ENCODE results near the gene EPHA5. TPM values are rescaled to one million over a fixed set of nuclear protein-coding genes. Genes with fewer than 3 reads are reported as not detected.

The EPHA5 gene
- total RNA-seq, 4 donors from 2014 or later = 0.23 to 0.58 (median 0.37) TPM

GRCh38 chr4:65498606-65499005, 171.7 kb downstream of the EPHA5 start:
- H3K9me3 ChIP-seq = no peaks in the 10 kb centered on the region
- intact Hi-C loops (cut with DNase I) = no loop called here
- 77% methylated on average over 2 of the region's 2 CpGs for WGBS
- no peak overlapping the region for H3K27ac ChIP-seq (replicated peaks in 1 of 4)
- no peaks in the 10 kb centered on the region for H3K27me3 ChIP-seq
- TF ChIP-seq POLR2A (IDR thresholded peaks at IDR 0.05; ENCODE audit: low read depth) = no peak
- no peak for TF ChIP-seq EP300 (IDR thresholded peaks at IDR 0.05)
- TF ChIP-seq, protein P1, sequence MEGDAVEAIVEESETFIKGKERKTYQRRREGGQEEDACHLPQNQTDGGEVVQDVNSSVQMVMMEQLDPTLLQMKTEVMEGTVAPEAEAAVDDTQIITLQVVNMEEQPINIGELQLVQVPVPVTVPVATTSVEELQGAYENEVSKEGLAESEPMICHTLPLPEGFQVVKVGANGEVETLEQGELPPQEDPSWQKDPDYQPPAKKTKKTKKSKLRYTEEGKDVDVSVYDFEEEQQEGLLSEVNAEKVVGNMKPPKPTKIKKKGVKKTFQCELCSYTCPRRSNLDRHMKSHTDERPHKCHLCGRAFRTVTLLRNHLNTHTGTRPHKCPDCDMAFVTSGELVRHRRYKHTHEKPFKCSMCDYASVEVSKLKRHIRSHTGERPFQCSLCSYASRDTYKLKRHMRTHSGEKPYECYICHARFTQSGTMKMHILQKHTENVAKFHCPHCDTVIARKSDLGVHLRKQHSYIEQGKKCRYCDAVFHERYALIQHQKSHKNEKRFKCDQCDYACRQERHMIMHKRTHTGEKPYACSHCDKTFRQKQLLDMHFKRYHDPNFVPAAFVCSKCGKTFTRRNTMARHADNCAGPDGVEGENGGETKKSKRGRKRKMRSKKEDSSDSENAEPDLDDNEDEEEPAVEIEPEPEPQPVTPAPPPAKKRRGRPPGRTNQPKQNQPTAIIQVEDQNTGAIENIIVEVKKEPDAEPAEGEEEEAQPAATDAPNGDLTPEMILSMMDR (IDR thresholded peaks at IDR 0.05) = no peak
- no peak for TF ChIP-seq POLR2AphosphoS5 (IDR thresholded peaks at IDR 0.05)
- DNase-seq (ENCODE audit: extremely low spot score) = no peak
- H3K4me3 ChIP-seq = no peak overlapping the region
- H3K4me1 ChIP-seq = no peaks in the 10 kb centered on the region
- no peaks in the 10 kb centered on the region for H3K36me3 ChIP-seq

- TF ChIP-seq EP300 (IDR thresholded peaks at IDR 0.05) (no peak), POLR2AphosphoS5 (IDR thresholded peaks at IDR 0.05) (no peak), POLR2A (IDR thresholded peaks at IDR 0.05; ENCODE audit: low read depth) (no peak)
- TF ChIP-seq, protein P1 (IDR thresholded peaks at IDR 0.05) = no peak
- no peak overlapping the region for H3K4me3 ChIP-seq
- no peak overlapping the region for H3K27ac ChIP-seq (replicated peaks in 1 of 4)
- 90% methylated on average over 1 of the region's 1 CpG for WGBS
- H3K9me3 ChIP-seq = no peaks in the 10 kb centered on the region
- DNase-seq (ENCODE audit: extremely low spot score) = no peak
- intact Hi-C loops (cut with DNase I) = no loop called here
- H3K4me1 ChIP-seq = no peaks in the 10 kb centered on the region
- no peaks in the 10 kb centered on the region for H3K27me3 ChIP-seq
- H3K36me3 ChIP-seq = no peaks in the 10 kb centered on the region
Observed at GRCh38 chr4:65495439-65495838, 174.8 kb downstream of the EPHA5 start.

DNA sequence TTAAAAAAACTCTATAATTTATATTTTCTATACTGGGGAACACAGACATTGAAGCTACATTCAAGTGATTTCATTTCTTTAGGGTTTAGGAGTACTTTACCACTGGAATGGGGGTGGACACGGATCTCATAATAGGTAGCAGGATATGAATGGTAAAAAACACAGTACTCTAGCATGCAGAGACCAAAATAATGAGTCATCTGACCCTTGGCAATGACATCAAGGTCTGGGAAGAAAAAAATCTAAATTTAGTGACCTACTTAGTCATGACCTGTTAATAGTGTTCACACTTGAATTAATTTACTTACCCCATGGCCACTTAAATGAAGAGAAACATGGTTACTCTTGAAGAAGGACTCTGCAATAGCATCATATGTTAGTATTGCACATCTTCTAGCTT, 187.9 kb downstream of the EPHA5 start:
- Histone ChIP-seq H3K27ac (replicated peaks in 1 of 4) (no peak overlapping the region), H3K4me3 (no peak overlapping the region), H3K9me3 (no peaks in the 10 kb centered on the region), H3K27me3 (no peaks in the 10 kb centered on the region), H3K36me3 (no peaks in the 10 kb centered on the region), H3K4me1 (no peaks in the 10 kb centered on the region)
- no peak for DNase-seq (ENCODE audit: extremely low spot score)
- WGBS = 64% methylated on average over 1 of the region's 1 CpG
- intact Hi-C loops (cut with DNase I) = no loop called here
- TF ChIP-seq, protein P1 (IDR thresholded peaks at IDR 0.05) = no peak
- no peak for TF ChIP-seq POLR2AphosphoS5 (IDR thresholded peaks at IDR 0.05)
- no peak for TF ChIP-seq POLR2A (IDR thresholded peaks at IDR 0.05; ENCODE audit: low read depth)
- TF ChIP-seq EP300 (IDR thresholded peaks at IDR 0.05) = no peak

GRCh38 chr4:65472531-65472930, 197.8 kb downstream of the EPHA5 start:
- Histone ChIP-seq H3K4me3 (no peak overlapping the region), H3K4me1 (no peaks in the 10 kb centered on the region), H3K9me3 (no peaks in the 10 kb centered on the region), H3K27ac (replicated peaks in 1 of 4) (no peak overlapping the region), H3K36me3 (no peaks in the 10 kb centered on the region), H3K27me3 (no peaks in the 10 kb centered on the region)
- DNase-seq (ENCODE audit: extremely low spot score) = no peak
- intact Hi-C loops (cut with DNase I) = no loop called here
- whole genome bisulfite sequencing = 86% methylated on average over 5 of the region's 5 CpGs
- no peak for TF ChIP-seq EP300 (IDR thresholded peaks at IDR 0.05)
- TF ChIP-seq POLR2AphosphoS5 (IDR thresholded peaks at IDR 0.05) = no peak
- TF ChIP-seq, protein P1 (IDR thresholded peaks at IDR 0.05) = no peak
- no peak for TF ChIP-seq POLR2A (IDR thresholded peaks at IDR 0.05; ENCODE audit: low read depth)

- DNase-seq (ENCODE audit: extremely low spot score) = no peak
- intact Hi-C loops (cut with DNase I) = no loop called here
- H3K36me3 ChIP-seq = no peaks in the 10 kb centered on the region
- no peaks in the 10 kb centered on the region for H3K27me3 ChIP-seq
- WGBS = 50% methylated on average over 1 of the region's 1 CpG
- no peaks in the 10 kb centered on the region for H3K9me3 ChIP-seq
- H3K4me1 ChIP-seq = no peaks in the 10 kb centered on the region
- no peak for TF ChIP-seq POLR2A (IDR thresholded peaks at IDR 0.05; ENCODE audit: low read depth)
- TF ChIP-seq EP300 (IDR thresholded peaks at IDR 0.05) = no peak
- no peak overlapping the region for H3K27ac ChIP-seq (replicated peaks in 1 of 4)
- no peak overlapping the region for H3K4me3 ChIP-seq
Observed at GRCh38 chr4:65467068-65467680, 203.1 kb downstream of the EPHA5 start.
